ENCODE data around the gene ZNF552. TPM values are rescaled to one million over a fixed set of nuclear protein-coding genes. Genes with fewer than 3 reads are reported as not detected.
A peak's percentile ranks its signal among the peaks of the same experiment; 100 is the strongest.

ZNF552 gene
- total RNA-seq, 1 experiment from 2014 or later: 9.2 TPM

DNA sequence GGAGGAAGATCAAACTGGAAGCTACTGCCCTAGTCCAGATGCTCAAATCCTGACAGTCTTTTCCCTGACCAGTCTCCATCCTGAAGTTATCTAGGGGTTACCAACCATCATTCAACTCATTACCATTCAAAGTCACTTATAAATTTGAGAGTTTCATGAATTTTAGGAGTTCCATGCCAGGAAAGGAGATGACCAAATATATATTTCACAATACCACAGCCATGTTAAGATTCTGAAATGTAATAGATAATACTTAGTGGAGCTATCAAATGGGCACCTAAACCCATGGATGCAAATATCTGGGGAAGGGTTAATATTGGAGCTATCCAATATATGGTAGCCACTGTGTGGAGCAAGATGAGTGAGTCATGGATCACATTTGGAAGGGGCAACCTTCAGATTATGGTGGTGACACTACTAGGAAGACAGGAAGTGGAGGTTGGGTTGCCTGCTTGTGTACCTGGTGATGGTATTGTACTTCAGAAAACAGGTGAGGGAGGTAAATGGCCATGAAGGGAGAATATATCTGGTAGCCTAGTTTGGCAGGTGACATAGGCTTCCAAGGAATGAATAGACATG is 26.5 kb downstream of the ZNF552 start:
- Histone ChIP-seq H2BK120ac (ENCODE audit: low read depth, low read length, poor library complexity, severe bottlenecking) (no peak overlapping the region), H2BK12ac (ENCODE audit: insufficient read length, low read depth, low read length) (no peak overlapping the region), H3K27ac (ENCODE audit: insufficient read length, low read depth, low read length) (no peak overlapping the region), H3K14ac (ENCODE audit: insufficient read depth, low read length) (no peak overlapping the region), H3K23ac (ENCODE audit: insufficient read length, low read depth, low read length) (no peak overlapping the region), H4K20me1 (ENCODE audit: control insufficient read depth, insufficient read depth, insufficient read length) (no peaks in the 10 kb centered on the region), H3K23me2 (ENCODE audit: insufficient read length, low read depth, low read length, poor library complexity, severe bottlenecking) (no peaks in the 10 kb centered on the region), H3K56ac (ENCODE audit: insufficient read length, low read depth, low read length) (no peak overlapping the region), H3K79me1 (ENCODE audit: insufficient read depth, low read depth, low read length, poor library complexity, severe bottlenecking) (no peaks in the 10 kb centered on the region), H3K9me3 (ENCODE audit: control insufficient read depth, low read depth, low read length) (no peaks in the 10 kb centered on the region), H2AFZ (ENCODE audit: low read length) (no peak overlapping the region), H2AK5ac (ENCODE audit: insufficient read length, low read length) (no peak overlapping the region), H4K91ac (ENCODE audit: insufficient read length, low read depth, low read length) (no peak overlapping the region), H2BK20ac (ENCODE audit: low read depth, low read length, poor library complexity, severe bottlenecking) (no peak overlapping the region), H3K27me3 (ENCODE audit: insufficient read depth, low read length) (no peaks in the 10 kb centered on the region; the same call in 1 of the 2 replicates), H2BK15ac (ENCODE audit: low read depth, low read length) (no peak overlapping the region), H3K9ac (ENCODE audit: extremely low read depth, insufficient read length, low read length) (no peak overlapping the region), H2BK5ac (ENCODE audit: insufficient read length, low read length) (no peak overlapping the region), H3K18ac (ENCODE audit: insufficient read length, low read depth, low read length) (no peak overlapping the region), H3K4me2 (ENCODE audit: insufficient read depth, insufficient read length, low read length) (no peak overlapping the region), H3T11ph (ENCODE audit: low read length) (no peak overlapping the region), H3K4me1 (ENCODE audit: insufficient read depth, low read length) (no peaks in the 10 kb centered on the region; the same call in 1 of the 2 replicates), H4K8ac (replicated peaks; ENCODE audit: insufficient read length, low read depth, low read length) (no peak overlapping the region), H3K4ac (ENCODE audit: low read depth, low read length) (no peak overlapping the region), H4K5ac (ENCODE audit: insufficient read length, low read depth, low read length) (no peak overlapping the region), H3K79me2 (ENCODE audit: insufficient read depth, low read length) (no peaks in the 10 kb centered on the region; the same call in 1 of the 2 replicates)
- Mint-ChIP-seq H3K4me1 (peaks cover 5 to 12% of the 10 kb centered on the region in 2 experiments), H3K27ac (peak overlapping the region in 1 of 3 experiments; percentile 22; a peak in 1 of 7 replicates), H3K9me3 (no peaks in the 10 kb centered on the region), H3K36me3 (ENCODE audit: insufficient read depth in 1 of 3, low read depth in 3 of 3) (peaks cover 18 to 31% (median 26%) of the 10 kb centered on the region in 3 experiments; a peak in 6 of 7 replicates), H3K27me3 (ENCODE audit: low read depth) (peaks cover 2% of the 10 kb centered on the region), H3K4me3 (no peak overlapping the region)
- no peak for DNase-seq
- TF ChIP-seq, protein P1, sequence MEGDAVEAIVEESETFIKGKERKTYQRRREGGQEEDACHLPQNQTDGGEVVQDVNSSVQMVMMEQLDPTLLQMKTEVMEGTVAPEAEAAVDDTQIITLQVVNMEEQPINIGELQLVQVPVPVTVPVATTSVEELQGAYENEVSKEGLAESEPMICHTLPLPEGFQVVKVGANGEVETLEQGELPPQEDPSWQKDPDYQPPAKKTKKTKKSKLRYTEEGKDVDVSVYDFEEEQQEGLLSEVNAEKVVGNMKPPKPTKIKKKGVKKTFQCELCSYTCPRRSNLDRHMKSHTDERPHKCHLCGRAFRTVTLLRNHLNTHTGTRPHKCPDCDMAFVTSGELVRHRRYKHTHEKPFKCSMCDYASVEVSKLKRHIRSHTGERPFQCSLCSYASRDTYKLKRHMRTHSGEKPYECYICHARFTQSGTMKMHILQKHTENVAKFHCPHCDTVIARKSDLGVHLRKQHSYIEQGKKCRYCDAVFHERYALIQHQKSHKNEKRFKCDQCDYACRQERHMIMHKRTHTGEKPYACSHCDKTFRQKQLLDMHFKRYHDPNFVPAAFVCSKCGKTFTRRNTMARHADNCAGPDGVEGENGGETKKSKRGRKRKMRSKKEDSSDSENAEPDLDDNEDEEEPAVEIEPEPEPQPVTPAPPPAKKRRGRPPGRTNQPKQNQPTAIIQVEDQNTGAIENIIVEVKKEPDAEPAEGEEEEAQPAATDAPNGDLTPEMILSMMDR (conservative IDR thresholded peaks at IDR 0.05): no peak

Measured in H9 (cell line).